Heart left ventricle (tissue), 16 donors: ENCODE measurements around the gene TUBA8. TPM values are rescaled to one million over a fixed set of nuclear protein-coding genes. Genes with fewer than 3 reads are reported as not detected.
A peak's percentile ranks its signal among the peaks of the same experiment; 100 is the strongest.
"Not testable (repeated sequence)": the region's sequence is repeated elsewhere in the genome, so short reads cannot be mapped to it uniquely, and the experiment has no call there.

Source experiments
- ATAC-seq, 4 donors: fragments of 200-7000 bp; cut with Tn5 transposase; one replicate each; pipeline ENCODE4 v1.9.1; 2020 to 2022; ENCODE audit warnings: moderate library complexity in 4 of 4, mild to moderate bottlenecking in 3 of 4, moderate number of reproducible peaks in 1 of 4
- DNase-seq, 5 donors: peaks; one replicate each; pipeline ENCODE4 v3.0.0-alpha.2; 2020
- H3K27ac ChIP-seq, 12 donors: fragments of 200-600 bp; sonication (generic) in 4 of 12; one replicate each; pipeline versions ENCODE4 v1.5.0 to v1.8.0; 2016 to 2022; ENCODE audit warnings: mild to moderate bottlenecking in 2 of 12
- H3K27me3 ChIP-seq, 9 donors: fragments of 200-600 bp; sonication (generic) in 2 of 9; one replicate each; pipeline versions ENCODE4 v1.5.1 to v1.8.0; 2016 to 2022; ENCODE audit warnings: mild to moderate bottlenecking in 3 of 9
- H3K36me3 ChIP-seq, 9 donors: fragments of 200-600 bp; sonication (generic) in 2 of 9; one replicate each; pipeline versions ENCODE4 v1.5.0 to v1.8.0; 2018 to 2022; ENCODE audit warnings: mild to moderate bottlenecking in 2 of 9
- H3K4me1 ChIP-seq, 12 donors: fragments of 200-600 bp; sonication (generic) in 4 of 12; one replicate each; pipeline versions ENCODE4 v1.5.0 to v1.8.0; 2016 to 2022; ENCODE audit warnings: mild to moderate bottlenecking in 3 of 12
- H3K4me3 ChIP-seq, 12 donors: fragments of 200-600 bp; sonication (generic) in 4 of 12; one replicate each; pipeline versions ENCODE4 v1.5.0 to v1.8.0; 2017 to 2022; ENCODE audit warnings: mild to moderate bottlenecking in 9 of 12, moderate library complexity in 4 of 12
- H3K9me3 ChIP-seq, 12 donors: fragments of 200-600 bp; sonication (generic) in 4 of 12; one replicate each; pipeline versions ENCODE4 v1.5.0 to v1.8.0; 2016 to 2022; ENCODE audit warnings: mild to moderate bottlenecking in 1 of 12
- POLR2A ChIP-seq, 2 donors: fragments of 450-650 bp; IDR thresholded peaks; one replicate each; pipeline ENCODE4 v1.6.1; 2017; ENCODE audit warnings: antibody characterized with exemption in 2 of 2, mild to moderate bottlenecking in 2 of 2, moderate library complexity in 2 of 2
- WGBS, 4 donors: extraction: QIAGEN DNeasy Blood & Tissue Kit in 2 of 4; methylation state at CpG; one replicate each; pipeline versions ENCODE4 v1.1.5 to v1.1.7; 2013 to 2018; 5-methylcytosine and 5-hydroxymethylcytosine counted together
- intact Hi-C, 10 donors: fragments of 100-400 bp; cut with DNase I; formaldehyde crosslinking; loops; one replicate each; pipeline versions ENCODE4 v1.11.1 to v1.14.2; 2022
- polyA plus RNA-seq, 2 donors: library from polyadenylated mRNA; stranded (reverse); fragments of 200-250 nt; gene quantifications; one replicate each; pipeline ENCODE4 v1.2.3, GENCODE V29; 2013
- total RNA-seq, 9 donors: library from RNA; depleted of rRNA in 2 of 9; stranded (reverse); fragments of >200 nt in 2 of 9; fragmentation: NEBNext Ultra II Directional in 3 of 9; extraction: Animal tissue kit (Norgen Biotek cat#: 25700) in 3 of 9; gene quantifications; one replicate each; pipeline versions ENCODE4 v1.1.0 to v1.2.4, GENCODE V29; 2016 to 2023
- TF ChIP-seq, protein P1 (sequence below), 12 donors: fragments of 200-600 bp; sonication (generic) in 4 of 12; IDR thresholded peaks; one replicate each; pipeline versions ENCODE4 v1.5.0 to v1.8.0; 2018 to 2022; ENCODE audit warnings: antibody characterized with exemption in 12 of 12, mild to moderate bottlenecking in 5 of 12
- donor health status: ischemic (EF 13 %, LVEDD 7.1; RV severe dilation, severe dysfunction).
- donor health status: healthy with polysubstance abuse.
- donor health status: DM: no; HTN: yes; CAD: no.
- donor health status: DM: no; HTN: no; CAD: no.
- donor health status: ischemic (EF 25% LVEDD 6.9; RV normal size, moderate dysfunction).
- donor health status: ischemic (EF 25% LVEDD 5.7; RV mildly dilated, moderate dysfunction).
- donor health status: healthy.
- donor health status: DM: yes; HTN: yes; CAD: no.
- donor health status: ischemic (EF 35%, LVEDD 5.7; RV mildly dilated, moderate dysfunction).
- donor health status: nonischemic (EF 11% LVEDD 7.7; RV severe dilation, severe dysfunction).
- donor health status: DM: yes; HTN: yes; CAD: no.
- donor health status: PGD.
- donor health status: ischemic (EF 29% LVEDD 5.4; RV normal size, mild dysfunction).
- donor health status: nonischemic (EF 23%, LVEDD 6.1; RV moderate dilation, normal function).

Gene TUBA8
- total and polyA plus RNA-seq, 11 donors, result 44.1 to 338 (median 92.2) TPM

DNA sequence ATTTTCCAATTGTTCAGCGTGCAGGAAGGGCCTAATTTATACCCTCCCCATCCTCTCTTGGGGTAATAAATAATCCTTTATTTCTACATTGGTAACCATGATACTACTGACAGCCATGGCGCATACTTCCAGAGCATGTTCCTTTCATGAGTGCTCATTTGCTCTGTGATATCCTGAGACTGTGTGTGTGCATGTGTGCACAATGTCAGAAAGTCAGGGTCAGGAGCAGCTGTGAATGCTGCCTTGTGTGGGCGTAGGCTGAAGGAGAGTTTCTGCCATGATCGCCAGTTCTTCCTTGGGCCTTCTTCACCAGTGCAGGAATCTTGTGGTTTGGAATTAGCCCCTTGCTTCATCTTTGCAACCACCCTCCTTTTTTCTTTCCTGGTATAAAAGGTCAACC, 10.2 kb downstream of the TUBA8 start:
- TF ChIP-seq POLR2A (IDR thresholded peaks at IDR 0.05), result no peak
- TF ChIP-seq, protein P1, sequence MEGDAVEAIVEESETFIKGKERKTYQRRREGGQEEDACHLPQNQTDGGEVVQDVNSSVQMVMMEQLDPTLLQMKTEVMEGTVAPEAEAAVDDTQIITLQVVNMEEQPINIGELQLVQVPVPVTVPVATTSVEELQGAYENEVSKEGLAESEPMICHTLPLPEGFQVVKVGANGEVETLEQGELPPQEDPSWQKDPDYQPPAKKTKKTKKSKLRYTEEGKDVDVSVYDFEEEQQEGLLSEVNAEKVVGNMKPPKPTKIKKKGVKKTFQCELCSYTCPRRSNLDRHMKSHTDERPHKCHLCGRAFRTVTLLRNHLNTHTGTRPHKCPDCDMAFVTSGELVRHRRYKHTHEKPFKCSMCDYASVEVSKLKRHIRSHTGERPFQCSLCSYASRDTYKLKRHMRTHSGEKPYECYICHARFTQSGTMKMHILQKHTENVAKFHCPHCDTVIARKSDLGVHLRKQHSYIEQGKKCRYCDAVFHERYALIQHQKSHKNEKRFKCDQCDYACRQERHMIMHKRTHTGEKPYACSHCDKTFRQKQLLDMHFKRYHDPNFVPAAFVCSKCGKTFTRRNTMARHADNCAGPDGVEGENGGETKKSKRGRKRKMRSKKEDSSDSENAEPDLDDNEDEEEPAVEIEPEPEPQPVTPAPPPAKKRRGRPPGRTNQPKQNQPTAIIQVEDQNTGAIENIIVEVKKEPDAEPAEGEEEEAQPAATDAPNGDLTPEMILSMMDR (IDR thresholded peaks at IDR 0.05), result no peak
- ATAC-seq, result no peak
- peak overlapping the region in 7 of 12 donors; percentile 35 to 91 (median 86) for H3K27ac ChIP-seq
- 87 to 92% (median 89%) methylated on average over 4 of the region's 4 CpGs for WGBS, 4 donors
- H3K4me1 ChIP-seq, result peaks cover 0 to 62% (median 15%) of the 10 kb centered on the region in 12 donors
- H3K9me3 ChIP-seq, result no peaks in the 10 kb centered on the region
- intact Hi-C loops, result no loop called here
- H3K27me3 ChIP-seq, result no peaks in the 10 kb centered on the region
- H3K4me3 ChIP-seq, result no peak overlapping the region
- H3K36me3 ChIP-seq, result peaks cover 0 to 29% (median 10%) of the 10 kb centered on the region in 9 donors
- no peak for DNase-seq

DNA sequence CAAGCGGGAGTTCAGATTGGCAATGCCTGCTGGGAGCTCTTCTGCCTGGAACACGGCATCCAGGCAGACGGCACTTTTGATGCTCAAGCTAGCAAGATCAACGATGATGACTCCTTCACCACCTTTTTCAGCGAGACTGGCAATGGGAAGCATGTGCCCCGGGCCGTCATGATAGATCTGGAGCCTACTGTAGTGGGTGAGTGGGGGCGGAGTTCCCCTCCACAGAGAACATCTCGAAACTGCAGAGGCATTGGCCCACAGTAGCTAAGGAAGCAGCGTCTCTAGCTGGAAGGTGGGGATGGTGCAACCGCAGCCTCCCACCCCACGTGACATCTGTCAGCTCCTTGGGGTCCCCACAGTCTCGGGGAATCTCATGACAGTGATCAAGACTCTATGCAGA, 10.9 kb downstream of the TUBA8 start:
- H3K4me3 ChIP-seq, result no peak overlapping the region
- intact Hi-C loops, result no loop called here
- WGBS, 4 donors, result 78 to 88% (median 84%) methylated on average over 11 to 13 of the region's 13 CpGs
- TF ChIP-seq, protein P1 (IDR thresholded peaks at IDR 0.05), result no peak
- no peak for TF ChIP-seq POLR2A (IDR thresholded peaks at IDR 0.05)
- H3K4me1 ChIP-seq, result peaks cover 0 to 56% (median 14%) of the 10 kb centered on the region in 12 donors
- no peaks in the 10 kb centered on the region for H3K27me3 ChIP-seq
- ATAC-seq (no peak), DNase-seq (no peak)
- H3K36me3 ChIP-seq, result peaks cover 0 to 33% (median 16%) of the 10 kb centered on the region in 9 donors
- H3K9me3 ChIP-seq, result no peaks in the 10 kb centered on the region
- H3K27ac ChIP-seq, result peak overlapping the region in 4 of 12 donors; percentile 84 to 91 (median 88)

DNA sequence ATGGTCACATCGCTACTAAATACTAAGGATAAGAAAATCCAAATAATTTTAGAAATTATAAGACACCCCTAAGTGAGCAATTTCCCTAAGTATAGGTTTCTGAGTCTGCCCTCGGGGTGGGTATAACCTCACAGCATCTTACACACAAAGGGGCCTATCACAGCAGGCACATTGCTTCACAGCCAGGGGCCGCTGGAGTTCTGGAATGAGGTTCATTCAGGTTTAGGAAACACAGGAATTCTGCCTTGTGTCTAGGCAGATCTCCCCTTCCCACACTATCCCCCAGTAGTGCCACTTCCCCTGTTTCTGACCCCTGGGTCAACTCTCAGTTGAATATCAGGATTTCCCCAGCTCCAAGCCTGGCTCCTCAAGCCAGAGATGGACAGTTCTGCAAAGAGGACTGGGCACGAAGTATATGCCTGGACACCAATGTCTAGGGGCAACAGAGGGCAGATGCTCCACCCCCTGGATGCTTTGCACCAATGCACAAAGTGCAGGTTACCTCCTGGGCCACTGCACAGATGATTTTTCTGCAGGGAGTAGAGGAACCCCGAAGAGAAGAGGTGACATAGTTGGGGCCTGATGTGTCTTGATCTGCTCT, 11.4 kb downstream of the TUBA8 start:
- TF ChIP-seq, protein P1 (IDR thresholded peaks at IDR 0.05), result no peak
- no peak for TF ChIP-seq POLR2A (IDR thresholded peaks at IDR 0.05)
- DNase-seq, result no peak
- H3K27me3 ChIP-seq, result no peaks in the 10 kb centered on the region
- 80 to 85% (median 83%) methylated on average over 5 of the region's 5 CpGs for WGBS, 4 donors
- peaks cover 0 to 38% (median 22%) of the 10 kb centered on the region in 9 donors for H3K36me3 ChIP-seq
- peaks cover 0 to 50% (median 12%) of the 10 kb centered on the region in 12 donors for H3K4me1 ChIP-seq
- intact Hi-C loops, result no loop called here
- H3K27ac ChIP-seq, result no peak overlapping the region
- H3K9me3 ChIP-seq, result no peaks in the 10 kb centered on the region
- H3K4me3 ChIP-seq, result no peak overlapping the region
- no peak for ATAC-seq

DNA sequence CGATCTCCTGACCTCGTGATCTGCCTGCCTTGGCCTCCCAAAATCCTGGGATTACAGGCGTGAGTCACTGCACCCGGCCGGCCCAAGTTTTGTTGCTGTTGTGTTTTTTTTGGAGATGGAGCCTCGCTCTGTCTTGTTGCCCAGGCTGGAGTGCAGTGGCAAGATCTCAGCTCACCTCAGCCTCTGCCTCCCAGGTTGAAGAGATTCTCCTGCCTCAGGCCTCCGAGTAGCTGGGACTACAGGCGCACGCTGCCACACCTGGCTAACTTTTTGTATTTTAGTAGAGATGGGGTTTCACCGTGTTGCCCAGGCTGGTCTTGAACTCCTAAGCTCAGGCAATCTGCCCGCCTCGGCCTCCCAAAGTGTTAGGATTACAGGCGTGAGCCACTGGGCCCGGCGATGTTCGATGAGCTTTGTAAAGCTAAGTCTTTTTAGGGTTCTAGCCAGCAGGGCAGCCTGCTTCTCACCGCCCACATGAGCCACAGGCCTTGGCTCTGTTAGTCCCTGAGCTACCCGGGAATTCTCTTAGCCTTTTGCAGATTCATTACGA, 12.9 kb downstream of the TUBA8 start:
- DNase-seq, H3K4me3 ChIP-seq, H3K27ac ChIP-seq, H3K27me3 ChIP-seq, ATAC-seq, intact Hi-C loops, H3K9me3 ChIP-seq: not testable (repeated sequence)
- H3K4me1 ChIP-seq, result peaks cover 0 to 37% (median 9%) of the 10 kb centered on the region in 12 donors
- WGBS, 4 donors, result 92 to 96% (median 95%) methylated on average over 19 of the region's 19 CpGs
- H3K36me3 ChIP-seq, result peaks cover 0 to 47% (median 27%) of the 10 kb centered on the region in 9 donors
